ENCODE results near the gene TIMM17A. TPM values are rescaled to one million over a fixed set of nuclear protein-coding genes. Genes with fewer than 3 reads are reported as not detected.
A peak's percentile ranks its signal among the peaks of the same experiment; 100 is the strongest.

TIMM17A gene
- total and polyA plus RNA-seq, 2 donors (not counting 1 experiment from before 2014, with no cell fraction given) = 47.7 to 103 TPM

- peaks cover 17% of the 10 kb centered on the region for H3K4me1 ChIP-seq (ENCODE audit: control insufficient read depth, extremely low read depth, insufficient read depth, low read length)
- no peak overlapping the region for H3K4me3 ChIP-seq (replicated peaks in 1 of 4; ENCODE audit: control extremely low read depth in 1 of 4, insufficient read depth in 1 of 4, low read depth in 3 of 4, low read length in 4 of 4)
- no peak for TF ChIP-seq CTCF (conservative IDR thresholded peaks at IDR 0.05 in 1 of 2, IDR thresholded peaks at IDR 0.05 in 1 of 2; ENCODE audit: low read depth in 1 of 2, low read length in 2 of 2)
- no peak for TF ChIP-seq EZH2 (IDR thresholded peaks at IDR 0.05; ENCODE audit: low read length, missing control alignments)
- no peak overlapping the region for H3K27ac ChIP-seq (ENCODE audit: insufficient read depth, low read length)
- no peak overlapping the region for H2AFZ ChIP-seq (ENCODE audit: low read length)
- no peak overlapping the region for H3K4me2 ChIP-seq (ENCODE audit: extremely low read depth, insufficient read depth, low read length)
- no peak overlapping the region for H3K9ac ChIP-seq (ENCODE audit: insufficient read depth, low read length)
- no peaks in the 10 kb centered on the region for H4K20me1 ChIP-seq (ENCODE audit: control insufficient read depth, extremely low read depth, insufficient read depth, low read length)
- no peaks in the 10 kb centered on the region for H3K79me2 ChIP-seq (ENCODE audit: control insufficient read depth, insufficient read depth, low read length)
- DNase-seq (ENCODE audit: low read depth in 2 of 2) = no peak
- no peaks in the 10 kb centered on the region for H3K36me3 ChIP-seq (ENCODE audit: control insufficient read depth, insufficient read depth, low read length)
- H3K27me3 ChIP-seq (ENCODE audit: control insufficient read depth, insufficient read depth, low read length) = no peaks in the 10 kb centered on the region
- no peaks in the 10 kb centered on the region for H3K9me3 ChIP-seq (ENCODE audit: control insufficient read depth, insufficient read depth, low read depth, low read length)
These were observed 33.2 kb upstream of the TIMM17A start for GRCh38 chr1:201921952-201922558.

GRCh38 chr1:201925301-201925567 is 30.1 kb upstream of the TIMM17A start:
- Histone ChIP-seq H3K79me2 (ENCODE audit: control insufficient read depth, insufficient read depth, low read length) (no peaks in the 10 kb centered on the region), H3K4me3 (replicated peaks in 1 of 4; ENCODE audit: control extremely low read depth in 1 of 4, insufficient read depth in 1 of 4, low read depth in 3 of 4, low read length in 4 of 4) (no peak overlapping the region), H3K9me3 (ENCODE audit: control insufficient read depth, insufficient read depth, low read depth, low read length) (no peaks in the 10 kb centered on the region), H3K27ac (ENCODE audit: insufficient read depth, low read length) (no peak overlapping the region), H3K4me1 (ENCODE audit: control insufficient read depth, extremely low read depth, insufficient read depth, low read length) (peaks cover 2% of the 10 kb centered on the region), H3K36me3 (ENCODE audit: control insufficient read depth, insufficient read depth, low read length) (no peaks in the 10 kb centered on the region), H3K27me3 (ENCODE audit: control insufficient read depth, insufficient read depth, low read length) (no peaks in the 10 kb centered on the region), H4K20me1 (ENCODE audit: control insufficient read depth, extremely low read depth, insufficient read depth, low read length) (no peaks in the 10 kb centered on the region), H2AFZ (ENCODE audit: low read length) (no peak overlapping the region), H3K9ac (ENCODE audit: insufficient read depth, low read length) (no peak overlapping the region), H3K4me2 (ENCODE audit: extremely low read depth, insufficient read depth, low read length) (no peak overlapping the region)
- TF ChIP-seq CTCF (conservative IDR thresholded peaks at IDR 0.05 in 1 of 2, IDR thresholded peaks at IDR 0.05 in 1 of 2; ENCODE audit: low read depth in 1 of 2, low read length in 2 of 2) (no peak), EZH2 (IDR thresholded peaks at IDR 0.05; ENCODE audit: low read length, missing control alignments) (no peak)
- no peak for DNase-seq (ENCODE audit: low read depth in 2 of 2)

- H3K4me2 ChIP-seq (ENCODE audit: extremely low read depth, insufficient read depth, low read length) = peak overlapping the region; percentile 1
- no peak overlapping the region for H2AFZ ChIP-seq (ENCODE audit: low read length)
- TF ChIP-seq CTCF (conservative IDR thresholded peaks at IDR 0.05 in 1 of 2, IDR thresholded peaks at IDR 0.05 in 1 of 2; ENCODE audit: low read depth in 1 of 2, low read length in 2 of 2) (no peak), EZH2 (IDR thresholded peaks at IDR 0.05; ENCODE audit: low read length, missing control alignments) (no peak)
These were observed 29.2 kb upstream of the TIMM17A start for GRCh38 chr1:201925981-201926645.

More at GRCh38 chr1:201925981-201926645, 29.2 kb upstream of the TIMM17A start:
- H3K27ac ChIP-seq (ENCODE audit: insufficient read depth, low read length) = no peak overlapping the region
- no peak overlapping the region for H3K9ac ChIP-seq (ENCODE audit: insufficient read depth, low read length)
- H3K36me3 ChIP-seq (ENCODE audit: control insufficient read depth, insufficient read depth, low read length) = no peaks in the 10 kb centered on the region
- no peaks in the 10 kb centered on the region for H4K20me1 ChIP-seq (ENCODE audit: control insufficient read depth, extremely low read depth, insufficient read depth, low read length)
- peaks cover 2% of the 10 kb centered on the region for H3K4me1 ChIP-seq (ENCODE audit: control insufficient read depth, extremely low read depth, insufficient read depth, low read length)
- DNase-seq (ENCODE audit: low read depth in 2 of 2) = peak in 1 of 2 donors; percentile 72
- no peaks in the 10 kb centered on the region for H3K27me3 ChIP-seq (ENCODE audit: control insufficient read depth, insufficient read depth, low read length)
- no peaks in the 10 kb centered on the region for H3K9me3 ChIP-seq (ENCODE audit: control insufficient read depth, insufficient read depth, low read depth, low read length)
- H3K79me2 ChIP-seq (ENCODE audit: control insufficient read depth, insufficient read depth, low read length) = no peaks in the 10 kb centered on the region
- H3K4me3 ChIP-seq (replicated peaks in 1 of 4; ENCODE audit: control extremely low read depth in 1 of 4, insufficient read depth in 1 of 4, low read depth in 3 of 4, low read length in 4 of 4) = no peak overlapping the region

Measured in fibroblast of lung (primary cell).